Pancreas (tissue), 10 donors: ENCODE data around the gene PCNX1. TPM values are rescaled to one million over a fixed set of nuclear protein-coding genes. Genes with fewer than 3 reads are reported as not detected.
A peak's percentile ranks its signal among the peaks of the same experiment; 100 is the strongest.
"Not testable (repeated sequence)": the region's sequence is repeated elsewhere in the genome, so short reads cannot be mapped to it uniquely, and the experiment has no call there.

ENCODE experiments used
- ATAC-seq, 4 donors: fragments of 200-7000 bp; cut with Tn5 transposase; one replicate each; pipeline versions ENCODE4 v1.8.0 to v1.9.1; 2020; ENCODE audit warnings: mild to moderate bottlenecking in 4 of 4, moderate library complexity in 4 of 4
- DNase-seq, 6 donors: peaks; one replicate each; pipeline ENCODE4 v3.0.0-alpha.2; 2020
- FAIRE-seq: peaks from 2 replicates; lab custom pipeline; 2012; peaks lifted over from hg19 to GRCh38; lab: Jason Lieb, UNC
- H3K27ac ChIP-seq, 4 donors: fragments of 200-600 bp; sonication (generic); 1 replicate in 3 of 4; 2 replicates in 1 of 4; pipeline versions ENCODE4 v1.5.0 to v1.8.0; 2020
- H3K27me3 ChIP-seq, 4 donors: fragments of 200-600 bp; one replicate each; pipeline ENCODE4 v1.8.0; 2021
- H3K36me3 ChIP-seq, 3 donors: fragments of 200-600 bp; sonication (generic) in 1 of 3; one replicate each; pipeline versions ENCODE4 v1.5.0 to v1.8.0; 2020 to 2021
- H3K4me1 ChIP-seq, 3 donors: fragments of 200-600 bp; one replicate each; pipeline ENCODE4 v1.8.0; 2021
- H3K4me3 ChIP-seq, 4 donors: fragments of 200-600 bp; sonication (generic) in 2 of 4; one replicate each; pipeline versions ENCODE4 v1.5.0 to v1.8.0; 2020 to 2021
- H3K9me3 ChIP-seq, 4 donors: fragments of 200-600 bp; one replicate each; pipeline ENCODE4 v1.8.0; 2021
- WGBS, 2 donors: extraction: QIAGEN DNeasy Blood & Tissue Kit; methylation state at CpG; one replicate each; pipeline ENCODE4 v1.1.7; 2013; 5-methylcytosine and 5-hydroxymethylcytosine counted together
- intact Hi-C, 3 donors: fragments of 100-400 bp; cut with DNase I; formaldehyde crosslinking; loops; one replicate each; pipeline versions ENCODE4 v1.11.1 to v1.14.2; 2022
- polyA plus RNA-seq, 2 donors: library from polyadenylated mRNA; stranded (reverse); fragments of 200-250 nt; gene quantifications; one replicate each; pipeline ENCODE4 v1.2.3, GENCODE V29; 2013
- total RNA-seq, 6 donors: library from RNA; stranded (reverse); fragmentation: NEBNext Ultra II Directional in 4 of 6; extraction: Animal tissue kit (Norgen Biotek cat#: 25700) in 4 of 6; gene quantifications; one replicate each; pipeline versions ENCODE4 v1.2.1 to v1.2.4, GENCODE V29; 2021 to 2023
- TF ChIP-seq, protein P1 (sequence below), 4 donors: fragments of 200-600 bp; sonication (generic) in 3 of 4; IDR thresholded peaks; one replicate each; pipeline versions ENCODE4 v1.5.0 to v1.8.0; 2021; ENCODE audit warnings: antibody characterized with exemption in 4 of 4
- donor health status: healthy with polysubstance abuse.
- donor health status: DM: no; HTN: no; CAD: no; lungs with moderate emphysema.
- donor health status: DM: no; HTN: no; CAD: no.
- donor health status: control.
- donor health status: control.
- donor health status: Bipolar disorder and iron deficiency.
- donor health status: DM: yes; HTN: yes; CAD: no.
- donor health status: DM: no; HTN: no; CAD: no.
- donor health status: DM: no; HTN: no; CAD: no.
- donor health status: DM: yes; HTN: yes; CAD: no.

PCNX1 gene
- total and polyA plus RNA-seq, 8 donors, result 5.0 to 28.7 (median 14.7) TPM

DNA sequence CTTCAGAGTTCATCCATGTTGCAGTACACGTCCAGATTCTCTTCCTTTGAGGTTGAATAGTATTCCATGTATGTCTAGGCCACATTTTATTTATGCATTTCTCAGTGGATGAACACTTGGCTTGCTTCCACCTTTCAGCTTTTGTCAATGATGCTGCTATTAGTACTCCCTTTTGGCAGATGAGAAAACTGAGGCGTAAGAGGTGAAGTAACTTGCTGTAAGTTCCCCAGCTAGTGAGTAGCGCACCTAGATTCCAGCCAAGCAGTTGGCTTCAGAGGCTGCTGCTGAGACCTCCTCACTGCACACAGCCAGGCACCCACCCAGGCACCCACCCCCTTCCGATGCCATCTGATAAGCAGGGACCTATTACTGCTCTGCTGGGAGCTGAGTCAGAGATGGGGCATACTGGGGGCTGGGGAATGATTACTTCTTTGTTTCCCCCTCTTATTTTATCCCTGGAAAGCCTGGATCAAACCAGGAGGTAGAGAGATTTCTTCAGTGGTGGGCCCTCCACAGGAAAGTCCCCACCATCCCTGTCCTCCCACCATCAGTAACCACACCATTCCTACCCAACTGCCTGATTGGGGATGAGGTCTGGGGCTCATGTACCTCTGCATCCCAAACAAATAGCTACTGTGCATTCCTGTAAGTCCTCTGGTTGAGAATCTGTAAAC, 234.6 kb downstream of the PCNX1 start:
- H3K27ac ChIP-seq, result no peak overlapping the region
- TF ChIP-seq, protein P1, sequence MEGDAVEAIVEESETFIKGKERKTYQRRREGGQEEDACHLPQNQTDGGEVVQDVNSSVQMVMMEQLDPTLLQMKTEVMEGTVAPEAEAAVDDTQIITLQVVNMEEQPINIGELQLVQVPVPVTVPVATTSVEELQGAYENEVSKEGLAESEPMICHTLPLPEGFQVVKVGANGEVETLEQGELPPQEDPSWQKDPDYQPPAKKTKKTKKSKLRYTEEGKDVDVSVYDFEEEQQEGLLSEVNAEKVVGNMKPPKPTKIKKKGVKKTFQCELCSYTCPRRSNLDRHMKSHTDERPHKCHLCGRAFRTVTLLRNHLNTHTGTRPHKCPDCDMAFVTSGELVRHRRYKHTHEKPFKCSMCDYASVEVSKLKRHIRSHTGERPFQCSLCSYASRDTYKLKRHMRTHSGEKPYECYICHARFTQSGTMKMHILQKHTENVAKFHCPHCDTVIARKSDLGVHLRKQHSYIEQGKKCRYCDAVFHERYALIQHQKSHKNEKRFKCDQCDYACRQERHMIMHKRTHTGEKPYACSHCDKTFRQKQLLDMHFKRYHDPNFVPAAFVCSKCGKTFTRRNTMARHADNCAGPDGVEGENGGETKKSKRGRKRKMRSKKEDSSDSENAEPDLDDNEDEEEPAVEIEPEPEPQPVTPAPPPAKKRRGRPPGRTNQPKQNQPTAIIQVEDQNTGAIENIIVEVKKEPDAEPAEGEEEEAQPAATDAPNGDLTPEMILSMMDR (IDR thresholded peaks at IDR 0.05), result no peak
- no peak for FAIRE-seq
- no peaks in the 10 kb centered on the region for H3K4me1 ChIP-seq
- no peaks in the 10 kb centered on the region for H3K9me3 ChIP-seq
- intact Hi-C loops, result loop anchor here in 2 of 3 donors (5.0 to 10.0 kb wide), 2 partner anchors 610 to 613 kb away; no protein-coding TSS in a partner anchor
- no peaks in the 10 kb centered on the region for H3K36me3 ChIP-seq
- DNase-seq, result no peak
- no peaks in the 10 kb centered on the region for H3K27me3 ChIP-seq
- 74 to 86% methylated on average over 4 of the region's 4 CpGs for WGBS, 2 donors
- ATAC-seq, result no peak
- no peak overlapping the region for H3K4me3 ChIP-seq

DNA sequence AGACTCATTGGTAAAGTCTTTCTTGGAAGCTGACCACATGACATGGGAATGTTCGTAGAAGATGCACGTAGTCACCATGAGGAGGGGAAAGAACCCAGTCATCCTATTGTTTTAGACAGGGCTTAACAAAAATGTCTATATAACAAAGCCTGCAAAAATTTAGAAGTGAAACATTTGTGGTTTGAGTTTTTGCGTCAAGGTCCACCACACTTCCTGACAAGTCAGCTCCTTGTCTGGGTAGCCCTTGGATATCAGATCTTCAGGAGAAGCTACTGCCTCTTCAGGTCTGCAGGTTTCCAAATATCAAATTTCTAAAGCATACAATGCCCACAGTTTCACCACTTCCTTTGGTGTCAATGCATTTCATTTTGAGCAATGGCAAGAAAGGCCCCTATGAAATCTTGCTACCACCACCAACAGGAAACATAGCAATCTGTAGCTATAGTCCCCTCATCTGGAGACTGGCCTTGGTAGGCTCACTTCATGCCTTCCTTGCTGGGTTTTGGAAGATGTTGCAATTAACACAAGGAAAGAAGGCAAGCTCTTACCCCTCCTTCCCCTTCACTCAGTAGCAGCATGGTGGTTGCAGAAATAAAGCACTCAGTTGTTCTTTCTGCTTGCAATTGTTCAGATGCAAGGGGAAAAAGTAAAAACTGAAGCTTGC, 235.2 kb downstream of the PCNX1 start:
- Histone ChIP-seq H3K4me1 (no peaks in the 10 kb centered on the region), H3K4me3 (no peak overlapping the region), H3K9me3 (no peaks in the 10 kb centered on the region), H3K27me3 (no peaks in the 10 kb centered on the region), H3K27ac (no peak overlapping the region), H3K36me3 (no peaks in the 10 kb centered on the region)
- 87 to 92% methylated on average over 3 of the region's 3 CpGs for WGBS, 2 donors
- DNase-seq, result no peak
- FAIRE-seq, result no peak
- intact Hi-C loops, result loop anchor here in 2 of 3 donors (5.0 to 10.0 kb wide), 2 partner anchors 610 to 612 kb away; no protein-coding TSS in a partner anchor
- peak in 2 of 4 donors; percentile 12 to 45 for ATAC-seq
- TF ChIP-seq, protein P1 (IDR thresholded peaks at IDR 0.05), result no peak

DNA sequence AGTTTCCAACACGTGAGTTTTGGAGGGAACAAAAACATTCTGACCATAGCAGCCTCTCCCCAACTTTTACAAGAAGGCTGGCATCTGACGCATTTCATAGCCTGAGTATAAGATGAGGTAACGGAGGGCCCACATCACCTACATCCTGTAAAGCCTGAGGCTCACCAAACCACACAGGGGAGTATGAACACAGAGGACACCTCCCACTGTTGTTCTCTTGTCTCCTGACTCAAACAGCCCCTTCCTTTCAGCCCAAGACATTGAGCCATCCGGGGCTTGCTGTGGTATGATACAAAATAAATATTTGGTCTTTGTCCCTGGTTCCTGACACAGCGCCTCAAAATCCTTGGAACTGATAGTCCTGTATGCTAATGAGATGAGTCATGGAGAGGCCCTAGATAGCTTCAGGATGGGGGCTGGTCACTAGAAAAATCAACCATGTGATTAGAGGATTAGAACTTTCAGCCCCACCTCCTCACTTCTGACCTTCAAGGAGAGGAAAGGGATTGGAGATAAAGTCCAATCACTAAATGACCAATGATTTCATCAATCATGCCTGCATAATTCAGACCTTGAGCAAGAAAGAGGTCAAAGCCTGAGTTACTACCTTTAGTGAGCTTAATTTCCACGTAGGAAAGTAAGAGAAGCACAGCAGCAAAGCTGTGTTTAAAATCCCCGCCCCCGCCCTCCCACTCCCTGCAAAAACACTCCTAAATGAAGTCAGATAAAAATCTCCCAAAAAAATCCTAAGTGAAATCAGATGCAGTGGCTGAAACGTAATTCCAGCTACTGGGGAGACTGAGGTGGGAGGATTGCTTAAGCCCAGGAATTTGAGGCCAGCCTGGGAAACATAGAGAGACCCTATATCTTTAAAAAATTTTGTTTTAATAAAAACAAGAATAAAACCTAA, 236.4 kb downstream of the PCNX1 start:
- no peaks in the 10 kb centered on the region for H3K36me3 ChIP-seq
- TF ChIP-seq, protein P1 (IDR thresholded peaks at IDR 0.05), result no peak
- intact Hi-C loops, result loop anchor here in 2 of 3 donors (5.0 to 10.0 kb wide), 2 partner anchors 609 to 611 kb away; no protein-coding TSS in a partner anchor
- peak in 3 of 4 donors; percentile 30 to 51 (median 34) for ATAC-seq
- H3K4me1 ChIP-seq, result no peaks in the 10 kb centered on the region
- no peak for FAIRE-seq
- DNase-seq, result no peak
- no peaks in the 10 kb centered on the region for H3K27me3 ChIP-seq
- 57 to 66% methylated on average over 9 of the region's 9 CpGs for WGBS, 2 donors
- H3K4me3 ChIP-seq, result no peak overlapping the region
- no peaks in the 10 kb centered on the region for H3K9me3 ChIP-seq
- peak overlapping the region in 1 of 4 donors; percentile 4 for H3K27ac ChIP-seq

DNA sequence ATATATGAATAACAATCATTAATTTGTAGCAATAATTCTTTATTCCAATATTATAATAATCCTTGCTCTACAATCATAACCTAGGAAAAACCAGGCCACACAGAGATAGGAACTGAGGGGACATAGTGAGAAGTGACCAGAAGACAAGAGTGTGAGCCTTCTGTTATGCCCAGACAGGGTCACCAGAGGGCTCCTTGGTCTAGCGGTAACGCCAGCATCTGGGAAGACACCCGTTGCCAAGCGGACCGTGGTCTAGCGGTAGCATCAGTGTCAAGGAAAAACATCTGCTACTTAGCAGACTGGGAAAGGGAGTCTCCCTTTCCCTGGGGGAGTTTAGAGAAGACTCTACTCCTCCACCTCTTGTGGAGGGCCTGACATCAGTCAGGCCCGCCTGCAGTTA, 240.1 kb downstream of the PCNX1 start:
- H3K36me3 ChIP-seq, H3K4me3 ChIP-seq, FAIRE-seq, ATAC-seq, H3K27me3 ChIP-seq, DNase-seq, H3K4me1 ChIP-seq, H3K27ac ChIP-seq, H3K9me3 ChIP-seq: not testable (repeated sequence)
- intact Hi-C loops, result loop anchor here in 1 of 3 donors (10.0 kb wide), 1 partner anchor 607 kb away; no protein-coding TSS in a partner anchor
- 81 to 87% methylated on average over 7 of the region's 7 CpGs for WGBS, 2 donors

DNA sequence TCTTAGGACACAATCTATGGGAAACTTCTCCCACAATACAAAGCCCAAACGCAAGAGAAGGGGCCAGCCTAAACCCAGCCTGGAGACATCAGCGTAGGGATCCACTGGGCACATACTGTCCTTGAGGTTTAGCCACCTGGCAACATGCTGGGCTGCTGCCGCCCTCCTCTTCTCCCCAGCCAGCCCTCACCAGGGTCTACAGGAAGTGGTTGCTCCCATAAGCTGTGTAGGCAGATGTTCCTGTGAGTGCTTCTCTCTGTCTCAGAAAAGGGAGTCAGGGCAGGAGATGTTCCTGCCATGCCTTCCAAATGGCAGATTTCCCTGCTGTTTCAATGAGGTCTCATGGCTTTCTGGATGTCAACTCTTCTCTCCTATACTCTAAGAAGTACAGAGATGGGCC, 241.4 kb downstream of the PCNX1 start:
- ATAC-seq, result no peak

More for the DNA sequence above, 241.4 kb downstream of the PCNX1 start:
- Histone ChIP-seq H3K27ac (no peak overlapping the region), H3K27me3 (no peaks in the 10 kb centered on the region), H3K4me3 (no peak overlapping the region), H3K9me3 (no peaks in the 10 kb centered on the region), H3K36me3 (no peaks in the 10 kb centered on the region), H3K4me1 (no peaks in the 10 kb centered on the region)
- TF ChIP-seq, protein P1 (IDR thresholded peaks at IDR 0.05), result no peak
- DNase-seq, result no peak
- FAIRE-seq, result no peak
- 80 to 94% methylated on average over 3 of the region's 3 CpGs for WGBS, 2 donors
- intact Hi-C loops, result loop anchor here in 1 of 3 donors (10.0 kb wide), 1 partner anchor 606 kb away; no protein-coding TSS in a partner anchor
